PFSK-1 (cell line): ENCODE results near the gene CAMSAP1.
A peak's percentile ranks its signal among the peaks of the same experiment; 100 is the strongest.

Experiments used
- FOXP2 ChIP-seq: optimal IDR thresholded peaks from 2 replicates; pipeline ENCODE3; 2011; ENCODE audit warnings: borderline replicate concordance, control low read depth, inconsistent platforms; ENCODE audit not compliant: insufficient read depth; ENCODE audit errors: extremely low read length, extremely low read depth
- POLR2AphosphoS5 ChIP-seq: IDR thresholded peaks from 2 replicates; pipeline ENCODE4 v1.6.1; 2012; ENCODE audit warnings: low read depth, mild to moderate bottlenecking, control low read depth, low read length, moderate library complexity
- REST ChIP-seq, 2 experiments: IDR thresholded peaks; 2 replicates each; pipeline versions ENCODE4 v1.6.1 to v1.8.0; 2011 to 2012; ENCODE audit warnings: low read depth in 2 of 2, low read length in 2 of 2, control low read depth in 1 of 2, inconsistent platforms in 1 of 2, mild to moderate bottlenecking in 1 of 2, moderate library complexity in 1 of 2; ENCODE audit not compliant: insufficient read depth in 1 of 2
- SIN3A ChIP-seq: IDR thresholded peaks from 2 replicates; pipeline ENCODE4 v1.6.1; 2012; ENCODE audit warnings: mild to moderate bottlenecking, low read length, moderate library complexity, borderline replicate concordance; ENCODE audit not compliant: insufficient read depth
- TAF1 ChIP-seq: IDR thresholded peaks from 2 replicates; pipeline ENCODE4 v1.6.1; 2012; ENCODE audit warnings: low read length, control low read depth, borderline replicate concordance; ENCODE audit not compliant: insufficient read depth

Gene CAMSAP1

GRCh38 chr9:135864447-135865049 lies 42.8 kb downstream of the CAMSAP1 start:
- TF ChIP-seq FOXP2: no peak
- TF ChIP-seq SIN3A: no peak
- no peak for TF ChIP-seq TAF1
- TF ChIP-seq REST (IDR thresholded peaks at IDR 0.05; ENCODE audit: insufficient read depth in 1 of 2, low read depth in 2 of 2, low read length in 2 of 2): no peak
- TF ChIP-seq POLR2AphosphoS5: no peak

GRCh38 chr9:135862809-135863208 lies 44.5 kb downstream of the CAMSAP1 start:
- no peak for TF ChIP-seq REST (IDR thresholded peaks at IDR 0.05; ENCODE audit: insufficient read depth in 1 of 2, low read depth in 2 of 2, low read length in 2 of 2)
- no peak for TF ChIP-seq POLR2AphosphoS5

GRCh38 chr9:135858491-135859185 lies 48.7 kb downstream of the CAMSAP1 start:
- no peak for TF ChIP-seq REST (IDR thresholded peaks at IDR 0.05; ENCODE audit: insufficient read depth in 1 of 2, low read depth in 2 of 2, low read length in 2 of 2)
- no peak for TF ChIP-seq TAF1
- no peak for TF ChIP-seq SIN3A
- TF ChIP-seq POLR2AphosphoS5: no peak
- no peak for TF ChIP-seq FOXP2

- no peak for TF ChIP-seq POLR2AphosphoS5
- TF ChIP-seq TAF1: no peak
- TF ChIP-seq SIN3A: no peak
- TF ChIP-seq REST (IDR thresholded peaks at IDR 0.05; ENCODE audit: insufficient read depth in 1 of 2, low read depth in 2 of 2, low read length in 2 of 2): peak in 1 of 2 experiments; percentile 64; a peak in 2 of 4 replicates
- no peak for TF ChIP-seq FOXP2
These were observed 49.5 kb downstream of the CAMSAP1 start for GRCh38 chr9:135857843-135858242.

- TF ChIP-seq FOXP2: no peak
- no peak for TF ChIP-seq SIN3A
- TF ChIP-seq TAF1: no peak
- no peak for TF ChIP-seq POLR2AphosphoS5
- no peak for TF ChIP-seq REST (IDR thresholded peaks at IDR 0.05; ENCODE audit: insufficient read depth in 1 of 2, low read depth in 2 of 2, low read length in 2 of 2)
These were observed 50.0 kb downstream of the CAMSAP1 start for GRCh38 chr9:135857371-135857786.
